Measurements from ENCODE around the gene DMRT2. TPM values are rescaled to one million over a fixed set of nuclear protein-coding genes. Genes with fewer than 3 reads are reported as not detected.

DMRT2 gene
- total RNA-seq, 1 experiment from 2014 or later = not detected

- H4K5ac ChIP-seq (ENCODE audit: insufficient read length, low read depth, low read length) = no peak overlapping the region
- no peak overlapping the region for H3T11ph ChIP-seq (ENCODE audit: low read length)
- no peaks in the 10 kb centered on the region for H3K79me2 ChIP-seq (ENCODE audit: insufficient read depth, low read length)
- H2BK5ac ChIP-seq (ENCODE audit: insufficient read length, low read length) = no peak overlapping the region
- DNase-seq = no peak
- Mint-ChIP-seq H3K36me3 (ENCODE audit: insufficient read depth in 1 of 3, low read depth in 3 of 3) (no peaks in the 10 kb centered on the region), H3K27ac (no peak overlapping the region), H3K9me3 (peaks cover 0 to 17% of the 10 kb centered on the region in 2 experiments; a peak in 3 of 5 replicates), H3K4me3 (no peak overlapping the region), H3K4me1 (no peaks in the 10 kb centered on the region), H3K27me3 (ENCODE audit: low read depth) (peaks cover 10% of the 10 kb centered on the region)
- H2BK12ac ChIP-seq (ENCODE audit: insufficient read length, low read depth, low read length) = no peak overlapping the region
- no peak overlapping the region for H3K56ac ChIP-seq (ENCODE audit: insufficient read length, low read depth, low read length)
- H3K9ac ChIP-seq (ENCODE audit: extremely low read depth, insufficient read length, low read length) = no peak overlapping the region
- H3K79me1 ChIP-seq (ENCODE audit: insufficient read depth, low read depth, low read length, poor library complexity, severe bottlenecking) = no peaks in the 10 kb centered on the region
- no peak overlapping the region for H4K91ac ChIP-seq (ENCODE audit: insufficient read length, low read depth, low read length)
- no peak overlapping the region for H4K8ac ChIP-seq (replicated peaks; ENCODE audit: insufficient read length, low read depth, low read length)
- peaks cover 4% of the 10 kb centered on the region for H3K9me3 ChIP-seq (ENCODE audit: control insufficient read depth, low read depth, low read length)
- H3K18ac ChIP-seq (ENCODE audit: insufficient read length, low read depth, low read length) = no peak overlapping the region
- no peak overlapping the region for H3K23ac ChIP-seq (ENCODE audit: insufficient read length, low read depth, low read length)
- TF ChIP-seq, protein P1, sequence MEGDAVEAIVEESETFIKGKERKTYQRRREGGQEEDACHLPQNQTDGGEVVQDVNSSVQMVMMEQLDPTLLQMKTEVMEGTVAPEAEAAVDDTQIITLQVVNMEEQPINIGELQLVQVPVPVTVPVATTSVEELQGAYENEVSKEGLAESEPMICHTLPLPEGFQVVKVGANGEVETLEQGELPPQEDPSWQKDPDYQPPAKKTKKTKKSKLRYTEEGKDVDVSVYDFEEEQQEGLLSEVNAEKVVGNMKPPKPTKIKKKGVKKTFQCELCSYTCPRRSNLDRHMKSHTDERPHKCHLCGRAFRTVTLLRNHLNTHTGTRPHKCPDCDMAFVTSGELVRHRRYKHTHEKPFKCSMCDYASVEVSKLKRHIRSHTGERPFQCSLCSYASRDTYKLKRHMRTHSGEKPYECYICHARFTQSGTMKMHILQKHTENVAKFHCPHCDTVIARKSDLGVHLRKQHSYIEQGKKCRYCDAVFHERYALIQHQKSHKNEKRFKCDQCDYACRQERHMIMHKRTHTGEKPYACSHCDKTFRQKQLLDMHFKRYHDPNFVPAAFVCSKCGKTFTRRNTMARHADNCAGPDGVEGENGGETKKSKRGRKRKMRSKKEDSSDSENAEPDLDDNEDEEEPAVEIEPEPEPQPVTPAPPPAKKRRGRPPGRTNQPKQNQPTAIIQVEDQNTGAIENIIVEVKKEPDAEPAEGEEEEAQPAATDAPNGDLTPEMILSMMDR (conservative IDR thresholded peaks at IDR 0.05) = no peak
- H2BK120ac ChIP-seq (ENCODE audit: low read depth, low read length, poor library complexity, severe bottlenecking) = no peak overlapping the region
- H2BK20ac ChIP-seq (ENCODE audit: low read depth, low read length, poor library complexity, severe bottlenecking) = no peak overlapping the region
- no peak overlapping the region for H3K4me2 ChIP-seq (ENCODE audit: insufficient read depth, insufficient read length, low read length)
- H2AK5ac ChIP-seq (ENCODE audit: insufficient read length, low read length) = no peak overlapping the region
- H4K20me1 ChIP-seq (ENCODE audit: control insufficient read depth, insufficient read depth, insufficient read length) = no peaks in the 10 kb centered on the region
- no peaks in the 10 kb centered on the region for H3K23me2 ChIP-seq (ENCODE audit: insufficient read length, low read depth, low read length, poor library complexity, severe bottlenecking)
- no peak overlapping the region for H3K27ac ChIP-seq (ENCODE audit: insufficient read length, low read depth, low read length)
- no peaks in the 10 kb centered on the region for H3K27me3 ChIP-seq (ENCODE audit: insufficient read depth, low read length)
- H2AFZ ChIP-seq (ENCODE audit: low read length) = no peak overlapping the region
- no peak overlapping the region for H3K14ac ChIP-seq (ENCODE audit: insufficient read depth, low read length)
- no peak overlapping the region for H3K4ac ChIP-seq (ENCODE audit: low read depth, low read length)
- no CpG with 5 or more reads among the region's 3 CpGs for WGBS (ENCODE audit: extremely low coverage, insufficient read length, low lambda C conversion rate)
- H2BK15ac ChIP-seq (ENCODE audit: low read depth, low read length) = no peak overlapping the region
- H3K4me1 ChIP-seq (ENCODE audit: insufficient read depth, low read length) = no peaks in the 10 kb centered on the region
These were observed 44.6 kb downstream of the DMRT2 start for GRCh38 chr9:1094749-1095148.
